ENCODE data around the gene CRYGD.
"Not testable (repeated sequence)": the region's sequence is repeated elsewhere in the genome, so short reads cannot be mapped to it uniquely, and the experiment has no call there.

Gene CRYGD

GRCh38 chr2:208124013-208124715 lies at the start of gene CRYGD:
TSS of gene CRYGD (minus strand) at chr2:208124524. CDS start at chr2:208124473, 51 bp downstream.
- not testable (repeated sequence) for ATAC-seq

- no peak for ATAC-seq
- no peak for TF ChIP-seq RARB (CRISPR knock-in tag; IDR thresholded peaks at IDR 0.05)
Measured at GRCh38 chr2:208172125-208172524, 47.8 kb upstream of the CRYGD start.

GRCh38 chr2:208164951-208165755 lies 40.8 kb upstream of the CRYGD start:
- ATAC-seq = no peak
- no peak for TF ChIP-seq CSRNP3 (CRISPR knock-in tag; IDR thresholded peaks at IDR 0.05)
- no peak for TF ChIP-seq PATZ1 (CRISPR knock-in tag; IDR thresholded peaks at IDR 0.05; ENCODE audit: borderline replicate concordance)
- no peak for TF ChIP-seq ZNF565 (CRISPR knock-in tag; conservative IDR thresholded peaks at IDR 0.05; ENCODE audit: low read depth)
- TF ChIP-seq RARB (CRISPR knock-in tag; IDR thresholded peaks at IDR 0.05) = no peak
- TF ChIP-seq CREB5 (CRISPR knock-in tag; IDR thresholded peaks at IDR 0.05; ENCODE audit: low read depth) = no peak
- TF ChIP-seq ARNTL (CRISPR knock-in tag; IDR thresholded peaks at IDR 0.05; ENCODE audit: borderline replicate concordance, low read depth) = no peak
- TF ChIP-seq POU6F1 (CRISPR knock-in tag; IDR thresholded peaks at IDR 0.05; ENCODE audit: borderline replicate concordance, low read depth) = no peak
- no peak for TF ChIP-seq ESRRG (CRISPR knock-in tag; IDR thresholded peaks at IDR 0.05)

- TF ChIP-seq PATZ1 (CRISPR knock-in tag; IDR thresholded peaks at IDR 0.05; ENCODE audit: borderline replicate concordance) = no peak
- TF ChIP-seq PPARA (CRISPR knock-in tag; IDR thresholded peaks at IDR 0.05; ENCODE audit: borderline replicate concordance) = no peak
- no peak for TF ChIP-seq CREB5 (CRISPR knock-in tag; IDR thresholded peaks at IDR 0.05; ENCODE audit: low read depth)
- ATAC-seq = no peak
Measured at GRCh38 chr2:208163489-208163888, 39.2 kb upstream of the CRYGD start, which contains the start of gene CRYGA. TSS of gene CRYGA (minus strand) at chr2:208163589. CDS start at chr2:208163556, 33 bp downstream.

GRCh38 chr2:208156439-208156838 lies 32.1 kb upstream of the CRYGD start:
- ATAC-seq = no peak
- TF ChIP-seq ZFP30 (CRISPR knock-in tag; IDR thresholded peaks at IDR 0.05) (no peak), ZC3H10 (CRISPR knock-in tag; IDR thresholded peaks at IDR 0.05) (no peak), CSDC2 (CRISPR knock-in tag; IDR thresholded peaks at IDR 0.05) (no peak), CREB5 (CRISPR knock-in tag; IDR thresholded peaks at IDR 0.05; ENCODE audit: low read depth) (no peak), POU6F1 (CRISPR knock-in tag; IDR thresholded peaks at IDR 0.05; ENCODE audit: borderline replicate concordance, low read depth) (no peak), BACH2 (CRISPR knock-in tag; IDR thresholded peaks at IDR 0.05; ENCODE audit: borderline replicate concordance) (no peak), ISL1 (CRISPR knock-in tag; IDR thresholded peaks at IDR 0.05) (no peak), TOX (CRISPR knock-in tag; IDR thresholded peaks at IDR 0.05; ENCODE audit: borderline replicate concordance) (no peak)

All from SK-N-SH treated with all-trans-retinoic acid at 6 μM for 48 hours (cell line).